ENCODE measurements around the gene MINDY4. TPM values are rescaled to one million over a fixed set of nuclear protein-coding genes. Genes with fewer than 3 reads are reported as not detected.

Gene MINDY4
- total and polyA plus RNA-seq, 2 of the 8 experiments (the other 6 are each of a cell fraction or from before 2014, with no cell fraction given), result 1.3 to 3.6 TPM

DNA sequence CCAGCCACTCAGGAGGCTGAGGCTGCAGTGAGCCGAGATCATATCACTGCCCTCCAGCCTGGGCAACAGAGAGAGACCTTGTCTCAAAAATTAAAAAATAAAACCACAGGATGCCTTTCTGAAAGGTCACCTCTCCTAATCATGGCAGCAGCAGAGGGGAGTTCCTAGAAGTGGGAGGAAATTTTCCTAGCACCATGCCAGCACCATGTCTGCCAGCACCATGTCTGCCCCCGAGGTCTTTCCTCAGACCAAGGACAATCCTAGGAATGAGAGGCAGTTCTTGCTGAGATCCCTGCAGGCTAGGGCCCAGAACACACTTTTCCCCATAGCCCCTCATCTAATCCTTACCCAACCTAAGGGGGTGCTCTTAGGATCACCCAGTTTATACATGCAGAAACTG, 41.6 kb upstream of the MINDY4 start:
- DNase-seq (ENCODE audit: low read depth in 1 of 2, low spot score in 2 of 2), result no peak
- Histone ChIP-seq H3K23me2 (ENCODE audit: low read depth, low read length) (no peaks in the 10 kb centered on the region), H2AFZ (ENCODE audit: low read length) (no peak overlapping the region), H3K36me3 (ENCODE audit: control insufficient read depth in 2 of 4, insufficient read depth in 4 of 4, low read length in 3 of 4) (no peaks in the 10 kb centered on the region), H3K27ac (ENCODE audit: low read depth, low read length) (no peak overlapping the region), H2BK20ac (ENCODE audit: low read length) (no peak overlapping the region), H3K56ac (replicated peaks; ENCODE audit: insufficient read length, low read depth, low read length) (no peak overlapping the region), H3K14ac (ENCODE audit: insufficient read length) (no peak overlapping the region), H2BK12ac (ENCODE audit: low read depth, low read length) (no peak overlapping the region), H3K27me3 (replicated peaks in 1 of 4; ENCODE audit: control insufficient read depth in 3 of 4, extremely low read depth in 1 of 4, insufficient read depth in 3 of 4, low read length in 3 of 4) (no peaks in the 10 kb centered on the region; a peak in 2 of 7 replicates), H3K9me3 (ENCODE audit: insufficient read depth in 2 of 2, low read depth in 1 of 2, low read length in 1 of 2) (no peaks in the 10 kb centered on the region), H3K9ac (replicated peaks in 1 of 4; ENCODE audit: extremely low read depth in 1 of 4, low read depth in 3 of 4, low read length in 3 of 4) (no peak overlapping the region), H3K4me3 (ENCODE audit: extremely low read depth in 1 of 4, insufficient read depth in 2 of 4, low read depth in 3 of 4, low read length in 4 of 4) (no peak overlapping the region), H2BK5ac (ENCODE audit: low read depth, low read length) (no peak overlapping the region), H3K18ac (ENCODE audit: extremely low read depth, low read length) (no peak overlapping the region), H4K5ac (ENCODE audit: insufficient read length, low read depth, low read length) (no peak overlapping the region), H4K8ac (ENCODE audit: extremely low read depth, insufficient read depth, low read length) (peak overlapping the region; percentile 45; the same call in 1 of the 2 replicates), H3K79me1 (ENCODE audit: low read depth, low read length) (no peaks in the 10 kb centered on the region; the same call in 1 of the 2 replicates), H3K79me2 (ENCODE audit: control insufficient read depth in 1 of 2, insufficient read depth in 2 of 2, low read length in 2 of 2) (no peaks in the 10 kb centered on the region), H2AK5ac (ENCODE audit: low read depth, low read length) (no peak overlapping the region), H4K20me1 (replicated peaks in 1 of 2; ENCODE audit: control insufficient read depth in 1 of 2, insufficient read depth in 2 of 2, low read length in 2 of 2) (no peaks in the 10 kb centered on the region), H4K91ac (replicated peaks; ENCODE audit: insufficient read length, low read length) (no peak overlapping the region), H2BK15ac (ENCODE audit: low read length) (no peak overlapping the region), H3K4me1 (replicated peaks in 1 of 4; ENCODE audit: control insufficient read depth in 3 of 4, insufficient read depth in 4 of 4, low read length in 3 of 4) (peaks cover 0 to 21% (median 11%) of the 10 kb centered on the region in 4 experiments; a peak in 6 of 7 replicates), H2BK120ac (replicated peaks; ENCODE audit: low read depth, low read length) (no peak overlapping the region), H3K4me2 (ENCODE audit: insufficient read depth in 1 of 2, low read depth in 2 of 2, low read length in 2 of 2) (no peak overlapping the region), H3K23ac (ENCODE audit: insufficient read length) (no peak overlapping the region), H3K4ac (replicated peaks; ENCODE audit: insufficient read length, low read depth, low read length) (no peak overlapping the region)
- ChIA-PET POLR2A (ENCODE audit: partially characterized antibody) (interaction anchor here (0.9 to 1.9 kb wide), 2 partner anchors 9 to 10 kb away, joined by 3 to 7 read pairs; no protein-coding TSS in a partner anchor), CTCF (ENCODE audit: partially characterized antibody) (interaction anchor here (1.1 to 2.0 kb wide), 4 partner anchors 11 to 21 kb away, joined by 3 to 18 read pairs (median 7); no protein-coding TSS in a partner anchor)
- no peak for TF ChIP-seq ZNF274 (IDR thresholded peaks at IDR 0.05; ENCODE audit: borderline replicate concordance, extremely low read depth, low read length)
- TF ChIP-seq, protein P1, sequence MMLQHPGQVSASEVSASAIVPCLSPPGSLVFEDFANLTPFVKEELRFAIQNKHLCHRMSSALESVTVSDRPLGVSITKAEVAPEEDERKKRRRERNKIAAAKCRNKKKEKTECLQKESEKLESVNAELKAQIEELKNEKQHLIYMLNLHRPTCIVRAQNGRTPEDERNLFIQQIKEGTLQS (IDR thresholded peaks at IDR 0.05; ENCODE audit: insufficient read depth, low read depth, low read length), result no peak
- no peak for TF ChIP-seq POU5F1 (IDR thresholded peaks at IDR 0.05; ENCODE audit: low read depth, low read length)
- no peak for TF ChIP-seq BRCA1 (IDR thresholded peaks at IDR 0.05; ENCODE audit: low read depth, low read length)
- TF ChIP-seq CEBPB (IDR thresholded peaks at IDR 0.05; ENCODE audit: low read depth, low read length), result no peak
- no peak for TF ChIP-seq POLR2A (IDR thresholded peaks at IDR 0.05; ENCODE audit: control extremely low read depth in 1 of 2, low read depth in 2 of 2, low read length in 2 of 2)
- TF ChIP-seq TEAD4 (IDR thresholded peaks at IDR 0.05; ENCODE audit: low read depth, low read length), result no peak
- 94% methylated on average over 2 of the region's 2 CpGs; no CpG with 5 or more reads in 1 of the 2 experiments for WGBS, 2 experiments (ENCODE audit: extremely low coverage in 1 of 2, insufficient coverage in 1 of 2, insufficient read length in 1 of 2, insufficient replicate concordance in 2 of 2, low coverage in 1 of 2, low lambda C conversion rate in 2 of 2, missing lambda C conversion rate in 1 of 2)
- FAIRE-seq, result no peak

All from H1 (cell line).